Activated gamma-delta T cell treated with Interleukin-2 at 50 U/mL for 16 hours (primary cell): ENCODE data around the gene TMEM269.

ENCODE experiments used
- DNase-seq: peaks from one replicate; pipeline ENCODE4 v3.0.0-alpha.2; 2020

TMEM269 gene

GRCh38 chr1:42825036-42825851, 40.5 kb downstream of the TMEM269 start:
- DNase-seq = no peak

GRCh38 chr1:42830631-42831030, 45.8 kb downstream of the TMEM269 start:
- no peak for DNase-seq

- no peak for DNase-seq
These were observed 46.5 kb downstream of the TMEM269 start for GRCh38 chr1:42831273-42831672.

GRCh38 chr1:42832641-42833240, 48.0 kb downstream of the TMEM269 start:
- no peak for DNase-seq

DNA sequence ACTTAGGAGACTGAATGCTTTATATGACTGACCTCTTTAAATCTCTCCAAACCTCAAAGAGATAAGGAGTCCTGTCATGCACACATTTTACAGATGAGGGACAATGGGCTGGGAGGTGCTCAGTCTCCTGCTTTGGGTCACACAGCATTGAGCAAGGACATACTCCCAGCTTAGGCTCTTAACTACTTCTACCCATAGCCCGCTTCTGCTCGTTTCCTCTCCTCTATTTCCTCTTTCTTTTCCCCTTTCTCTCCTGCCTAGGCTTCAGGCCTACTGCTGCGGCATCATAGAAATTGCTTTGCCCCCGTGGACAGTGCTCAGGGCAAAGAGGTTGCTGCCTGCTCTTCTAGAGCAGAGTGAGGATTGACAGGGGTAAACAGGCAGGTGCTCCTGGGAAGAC, 49.2 kb downstream of the TMEM269 start:
- DNase-seq = no peak

DNA sequence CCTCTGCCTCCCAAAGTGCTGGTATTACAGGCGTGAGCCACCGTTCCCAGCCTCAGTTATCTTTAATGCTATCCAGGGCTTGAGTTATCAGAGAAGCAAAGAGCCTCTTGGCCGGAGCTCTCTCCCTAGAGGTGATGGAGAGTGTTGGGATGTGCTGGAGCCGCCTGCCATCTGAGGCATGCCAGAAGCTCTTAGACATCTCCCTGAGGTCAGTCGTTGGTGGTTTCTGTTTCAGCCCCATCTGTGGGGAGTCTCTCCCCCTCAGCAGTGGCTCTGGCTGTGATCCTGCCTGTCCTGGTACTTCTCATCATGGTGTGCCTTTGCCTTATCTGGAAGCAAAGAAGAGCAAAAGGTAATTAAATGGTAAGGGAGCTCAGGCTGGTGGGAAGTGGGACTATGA, 50.0 kb downstream of the TMEM269 start:
- DNase-seq = no peak

DNA sequence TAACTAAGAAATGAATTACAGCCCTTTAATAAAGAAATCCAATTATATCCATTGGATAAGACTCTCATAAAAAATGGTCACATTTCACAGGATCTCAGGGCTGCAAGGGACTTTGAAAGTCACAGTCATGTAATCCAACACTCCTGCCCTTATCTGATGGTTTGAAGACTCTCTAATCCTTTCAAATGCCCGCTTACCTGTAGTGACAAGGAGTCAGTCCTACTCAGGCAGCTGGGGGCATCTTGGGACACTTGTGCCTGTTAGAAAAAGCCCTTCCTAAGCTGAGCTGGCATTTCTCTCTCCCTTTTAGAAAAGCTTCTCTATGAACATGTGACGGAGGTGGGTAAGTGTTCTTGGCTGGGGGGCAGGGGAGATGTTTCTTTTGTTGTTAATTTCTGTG, 50.6 kb downstream of the TMEM269 start:
- no peak for DNase-seq

DNA sequence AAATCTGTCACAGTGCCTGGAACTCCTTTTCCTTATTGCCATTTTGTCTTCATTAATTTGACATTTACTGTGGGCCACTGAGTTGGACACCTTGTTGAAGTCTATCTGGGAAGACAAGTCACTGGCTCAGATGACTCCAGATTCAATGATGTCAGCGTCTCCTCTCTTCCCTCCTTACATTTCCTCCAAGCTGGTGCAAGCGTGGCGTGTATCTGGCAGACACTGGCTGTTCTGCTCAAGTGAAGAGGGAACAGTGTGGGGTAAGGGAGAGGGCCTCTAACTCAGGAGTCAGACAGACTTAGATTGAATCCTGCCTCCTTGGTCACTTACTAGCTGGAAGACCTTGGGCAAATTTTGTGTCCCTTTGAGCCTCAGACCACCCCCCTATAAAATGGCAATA, 52.9 kb downstream of the TMEM269 start:
- DNase-seq = no peak

GRCh38 chr1:42838482-42839190, 53.8 kb downstream of the TMEM269 start:
- no peak for DNase-seq

GRCh38 chr1:42841010-42841409, 56.2 kb downstream of the TMEM269 start:
- no peak for DNase-seq

DNA sequence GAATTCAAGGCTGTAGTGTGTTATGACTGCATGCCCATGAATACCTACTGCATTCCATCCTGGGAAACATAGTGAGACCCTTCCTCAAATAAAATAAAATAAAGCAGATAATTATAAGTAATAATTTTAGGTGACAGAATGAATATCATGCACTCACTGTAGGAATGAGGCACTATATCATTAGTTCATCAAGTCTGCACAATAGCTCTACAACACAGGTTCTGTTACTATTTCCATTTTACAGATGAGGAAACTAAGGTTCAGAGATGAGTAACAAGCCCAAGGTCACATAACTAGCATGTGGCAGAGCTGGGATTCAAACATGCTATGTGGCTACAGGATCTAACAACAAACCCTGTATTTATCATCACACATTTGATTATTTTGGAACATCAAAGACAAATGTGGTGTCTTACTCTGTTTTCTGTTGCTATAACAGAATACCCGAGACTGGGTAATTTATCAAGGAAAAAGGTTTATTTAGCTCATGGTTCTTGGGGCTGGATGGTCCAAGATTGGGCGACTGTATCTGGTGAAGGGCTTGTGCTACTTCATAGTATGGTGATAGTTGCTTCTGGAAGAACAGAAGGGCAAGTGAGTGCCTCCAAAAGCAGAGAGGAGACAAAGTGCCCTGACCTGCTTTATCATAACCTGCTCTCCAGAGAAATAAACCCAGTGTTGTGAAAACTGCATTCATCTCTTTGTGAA, 56.8 kb downstream of the TMEM269 start:
- DNase-seq = no peak

GRCh38 chr1:42844592-42845140, 59.9 kb downstream of the TMEM269 start:
- DNase-seq = no peak

DNA sequence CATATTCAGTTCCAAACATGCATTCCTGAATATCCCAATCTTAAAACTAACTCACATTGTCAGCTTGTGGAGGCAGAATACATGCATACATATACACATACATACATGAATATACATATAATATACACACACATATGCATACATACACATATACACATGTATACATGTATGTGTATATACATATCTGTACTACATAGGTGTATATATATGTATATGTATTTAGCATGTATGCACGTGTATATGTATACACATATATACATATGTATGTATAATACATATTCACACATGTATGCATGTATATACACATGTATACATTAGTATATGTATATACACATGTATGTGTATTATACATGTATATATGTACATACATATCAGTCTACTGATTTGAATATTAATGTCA, 60.4 kb downstream of the TMEM269 start:
- DNase-seq = no peak

DNA sequence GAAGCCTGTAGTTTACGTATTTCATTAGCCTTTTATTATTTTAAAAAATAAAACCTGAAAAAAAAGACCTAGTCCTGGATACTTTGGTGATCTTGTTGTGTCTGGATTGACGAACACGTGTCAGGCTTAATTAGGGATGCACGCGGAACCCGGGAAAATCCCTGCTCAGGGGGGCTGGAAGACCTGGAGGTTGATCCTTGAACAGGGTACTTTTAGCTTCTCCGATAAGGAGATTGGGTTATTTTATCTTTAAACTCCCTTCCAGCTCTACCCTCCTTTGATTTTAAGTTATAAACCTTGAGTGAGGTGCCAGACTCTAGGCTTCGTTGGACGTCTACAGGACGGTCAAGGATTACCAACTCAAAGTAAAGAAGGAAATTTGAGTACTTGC, 61.1 kb downstream of the TMEM269 start:
- no peak for DNase-seq

GRCh38 chr1:42846257-42847110, 61.7 kb downstream of the TMEM269 start, which contains the start of gene ZNF691:
Gene ZNF691 (plus strand): TSS chr1:42846613. CDS start chr1:42849659, 3,046 bp downstream.
- peak; percentile 83 for DNase-seq

DNA sequence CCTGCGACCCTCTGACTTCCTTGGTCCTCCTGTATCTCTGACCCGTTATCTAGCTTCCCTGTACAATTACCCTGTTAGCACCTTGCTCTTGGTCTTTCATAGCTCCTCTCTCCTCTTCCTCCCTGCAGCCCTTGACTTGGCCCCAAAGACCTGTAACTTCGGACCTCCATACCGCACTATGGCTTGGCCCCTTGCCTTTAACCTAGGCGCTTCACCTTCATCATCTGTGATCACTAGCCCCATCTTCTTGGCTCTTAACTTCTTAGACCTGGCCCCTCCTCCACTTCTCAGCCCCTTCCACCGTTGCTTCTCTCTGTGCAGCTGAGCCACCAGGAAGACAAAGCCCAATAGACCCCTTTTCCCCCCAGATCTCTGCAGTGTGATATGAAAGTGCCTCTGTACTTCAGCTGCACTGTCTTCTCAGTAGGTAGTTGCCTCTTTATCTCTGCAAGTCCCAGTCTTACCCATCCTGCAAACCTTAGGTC, 62.4 kb downstream of the TMEM269 start:
- no peak for DNase-seq

GRCh38 chr1:42847721-42848460, 63.1 kb downstream of the TMEM269 start:
- DNase-seq = no peak

GRCh38 chr1:42848823-42849537, 64.2 kb downstream of the TMEM269 start:
- no peak for DNase-seq

GRCh38 chr1:42849944-42850343, 65.2 kb downstream of the TMEM269 start:
- no peak for DNase-seq
